GM12873 (cell line): ENCODE measurements around the gene RERE.
A peak's percentile ranks its signal among the peaks of the same experiment; 100 is the strongest.

ENCODE experiments used
- CTCF ChIP-seq: IDR thresholded peaks from 2 replicates; pipeline ENCODE4 v1.5.1; 2012; ENCODE audit warnings: low read depth, mild to moderate bottlenecking, moderate library complexity, low read length, control low read depth; ENCODE audit not compliant: insufficient read depth; ENCODE audit errors: missing control alignments

RERE gene

GRCh38 chr1:8381618-8382017, 435.8 kb downstream of the RERE start:
- no peak for TF ChIP-seq CTCF

DNA sequence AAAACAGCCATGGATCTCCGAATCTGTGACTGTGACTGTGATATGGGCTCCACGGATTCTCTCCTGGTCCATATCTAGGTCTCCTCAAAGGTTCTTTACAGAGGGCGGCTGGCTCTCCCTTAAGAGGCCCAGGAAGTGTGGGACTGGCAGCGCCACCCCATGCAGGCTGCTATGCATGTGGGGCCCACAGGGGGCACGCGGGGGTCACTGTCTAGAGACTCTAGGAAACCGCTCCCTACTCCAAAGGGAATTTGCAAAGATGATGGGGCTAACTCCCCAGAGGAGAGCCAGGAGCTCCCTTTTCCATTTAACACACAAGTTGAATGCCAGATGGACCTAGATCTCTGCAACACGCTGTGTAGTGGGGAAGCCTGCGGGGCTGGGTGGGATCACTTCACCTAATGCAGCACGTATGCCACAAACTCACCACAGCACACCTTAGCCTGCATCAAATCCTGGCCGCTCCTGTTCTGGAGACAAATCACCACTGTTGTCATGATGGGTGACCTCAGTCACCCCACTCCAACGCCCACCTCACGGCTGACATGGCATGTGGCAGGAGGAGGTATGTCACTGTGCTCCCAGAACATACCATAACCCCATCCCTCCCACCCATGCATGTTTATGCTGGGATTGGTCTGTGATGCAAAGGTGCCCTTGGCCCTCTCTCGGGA, 437.8 kb downstream of the RERE start:
- TF ChIP-seq CTCF = no peak

GRCh38 chr1:8378981-8379470, 438.4 kb downstream of the RERE start:
- no peak for TF ChIP-seq CTCF

DNA sequence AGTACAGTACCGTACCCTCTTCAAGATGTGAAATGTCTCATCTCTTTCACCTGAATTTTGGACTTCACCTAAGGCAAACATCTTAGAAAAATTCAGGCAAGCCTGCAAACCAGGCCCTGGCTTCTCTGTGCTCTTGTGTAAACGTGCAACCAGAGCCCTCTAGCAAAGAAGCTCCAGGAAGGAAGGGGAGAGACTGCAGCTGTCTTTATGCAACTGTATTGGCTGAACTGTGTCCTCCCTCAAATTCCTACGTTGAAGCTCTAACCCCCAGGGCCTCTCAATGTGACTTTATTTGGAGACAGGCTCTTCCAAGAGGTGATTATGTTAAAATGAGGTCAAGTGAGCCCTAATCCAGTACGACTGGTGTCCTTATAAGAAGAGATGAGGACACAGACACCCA, 439.3 kb downstream of the RERE start:
- TF ChIP-seq CTCF = no peak

GRCh38 chr1:8377271-8377981, 440.0 kb downstream of the RERE start:
- TF ChIP-seq CTCF = no peak

DNA sequence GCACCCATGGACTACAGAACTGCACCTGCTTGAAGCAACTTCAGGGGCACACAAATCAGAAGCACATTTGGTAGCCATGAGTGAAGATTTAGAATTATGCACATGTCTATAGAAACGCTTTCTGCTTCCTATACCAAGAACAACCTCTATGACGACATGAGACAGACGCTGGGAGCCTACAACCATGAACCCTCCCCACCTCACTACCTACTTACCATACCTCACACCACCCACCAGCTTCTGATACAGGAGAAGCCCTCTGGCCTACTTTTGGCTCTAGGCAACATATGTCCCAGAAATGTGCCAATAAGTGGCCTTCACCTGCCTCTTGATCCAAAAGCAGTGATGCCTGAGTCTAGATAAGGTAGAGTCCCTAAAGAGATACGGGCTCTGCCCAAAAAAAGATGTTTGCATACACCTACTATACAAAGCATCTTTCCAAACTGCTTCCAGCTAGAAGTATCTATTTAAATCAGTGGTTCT, 441.0 kb downstream of the RERE start:
- no peak for TF ChIP-seq CTCF

DNA sequence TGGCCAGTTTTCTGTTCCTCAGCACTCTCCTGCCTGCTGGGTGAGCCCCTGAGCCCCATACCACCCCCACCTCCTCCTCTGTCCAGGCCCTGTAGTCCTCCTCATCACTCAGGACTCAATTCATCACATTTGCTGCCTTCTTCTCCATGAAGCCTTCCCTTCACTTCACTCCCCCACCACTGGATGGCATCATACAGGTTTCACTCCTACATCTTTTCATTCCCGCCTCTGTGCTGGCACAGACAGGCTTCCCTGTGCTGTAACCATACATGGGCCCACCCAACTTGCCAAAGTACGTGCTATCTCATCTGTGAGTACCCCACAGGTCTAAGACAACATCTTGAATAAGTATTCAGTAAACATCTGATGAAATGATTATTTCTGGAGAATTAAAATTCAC, 442.6 kb downstream of the RERE start:
- TF ChIP-seq CTCF = peak; percentile 52
